ENCODE data around the gene NMS.

The NMS gene

DNA sequence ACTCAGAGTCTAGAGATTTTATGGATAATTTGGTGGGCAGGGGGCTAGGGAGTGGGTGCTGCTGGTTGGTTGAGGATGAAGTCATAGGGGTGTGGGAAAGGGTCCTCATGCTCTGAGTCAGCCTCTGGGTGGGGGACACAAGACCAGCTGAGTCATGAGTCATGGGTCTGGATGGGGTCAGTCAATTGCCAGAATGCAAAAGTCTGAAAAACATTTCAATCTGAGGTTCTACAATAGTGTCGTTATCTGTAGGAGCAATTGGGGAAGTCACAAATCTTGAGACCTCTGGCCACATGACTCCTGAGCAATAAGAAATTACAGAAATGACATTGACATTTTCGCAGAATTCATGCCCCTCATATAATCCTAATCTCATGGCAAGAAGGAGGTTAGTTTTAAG lies 15.1 kb downstream of the NMS start:
- DNase-seq, result no peak

DNA sequence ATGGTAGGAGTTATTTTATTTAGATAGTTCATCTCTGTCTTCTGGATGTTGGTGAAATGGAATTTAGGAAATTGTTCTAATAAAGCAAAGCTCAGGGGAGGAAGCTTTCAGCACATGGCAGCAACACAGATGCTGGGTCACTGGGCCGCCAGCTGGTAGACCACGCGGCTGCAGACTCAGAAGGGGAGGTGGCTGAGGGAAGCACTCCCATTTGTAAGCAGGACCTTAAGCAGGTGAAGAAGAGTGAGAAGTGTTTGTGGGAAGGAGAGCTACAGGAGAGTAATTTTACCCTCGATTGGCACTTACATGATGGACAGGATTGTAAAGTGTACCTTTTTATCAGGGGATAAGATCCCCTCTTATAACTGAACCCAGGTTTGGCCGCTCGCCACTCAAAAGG lies 24.4 kb downstream of the NMS start:
- no peak for DNase-seq

- DNase-seq, result no peak
These were observed 32.5 kb downstream of the NMS start for GRCh38 chr2:100502782-100503181.

GRCh38 chr2:100504542-100504941 lies 34.3 kb downstream of the NMS start:
- no peak for DNase-seq

DNA sequence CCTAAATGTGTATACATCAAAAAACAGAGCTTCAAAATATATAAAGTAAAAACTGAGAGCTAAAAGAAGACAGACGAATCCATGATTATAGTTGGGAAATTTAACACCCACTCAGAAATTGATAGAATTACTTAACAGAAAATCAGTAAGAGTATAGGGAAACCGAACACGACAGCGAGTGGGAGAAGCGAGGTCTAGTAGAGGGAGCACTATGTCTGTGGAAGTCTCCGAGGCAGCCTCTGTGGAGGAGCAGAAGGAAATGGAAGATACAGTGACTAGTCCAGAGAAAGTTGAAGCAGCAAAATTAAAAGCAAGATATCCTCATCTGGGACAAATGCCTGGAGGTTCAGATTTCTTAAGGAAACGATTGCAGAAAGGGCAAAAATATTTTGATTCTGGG lies 38.8 kb downstream of the NMS start:
- no peak for DNase-seq

DNA sequence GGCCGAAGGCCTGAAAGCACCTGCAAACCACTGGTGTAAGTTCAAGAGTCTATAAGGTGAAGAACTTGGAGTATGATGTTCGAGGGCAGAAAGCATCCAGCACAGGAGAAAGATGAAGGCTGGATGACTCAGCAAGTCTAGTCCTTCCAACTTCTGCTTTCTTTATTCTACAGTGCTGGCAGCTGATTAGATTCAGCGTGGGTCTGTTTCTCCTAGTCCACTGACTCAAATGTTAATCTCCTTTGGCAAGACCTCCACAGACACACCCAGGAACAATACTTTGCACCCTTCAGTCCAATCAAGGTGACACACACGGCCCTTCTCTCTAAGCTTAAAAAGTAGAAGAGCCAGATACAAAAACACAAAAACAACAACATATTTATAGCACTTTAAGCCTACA lies 43.4 kb downstream of the NMS start:
- no peak for DNase-seq

DNA sequence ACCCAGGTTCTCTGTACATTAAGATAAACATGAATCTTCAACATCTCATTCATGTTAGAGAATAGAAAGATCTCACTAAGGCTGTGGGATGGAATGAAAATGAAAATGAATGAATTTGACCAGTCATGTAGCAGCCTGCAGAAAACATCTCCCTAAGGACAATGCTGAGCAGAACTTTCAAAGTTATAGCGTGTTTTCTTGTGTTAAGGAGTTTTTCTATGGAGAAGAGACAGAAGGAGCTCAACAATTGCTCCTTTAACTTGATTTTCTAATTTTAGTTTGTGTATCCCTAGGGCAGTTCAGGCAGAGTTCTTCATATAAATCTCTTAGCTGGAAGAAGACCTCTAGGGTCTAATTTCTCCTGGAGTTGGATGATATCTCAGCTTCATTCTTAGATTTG lies 47.3 kb downstream of the NMS start:
- no peak for DNase-seq

DNA sequence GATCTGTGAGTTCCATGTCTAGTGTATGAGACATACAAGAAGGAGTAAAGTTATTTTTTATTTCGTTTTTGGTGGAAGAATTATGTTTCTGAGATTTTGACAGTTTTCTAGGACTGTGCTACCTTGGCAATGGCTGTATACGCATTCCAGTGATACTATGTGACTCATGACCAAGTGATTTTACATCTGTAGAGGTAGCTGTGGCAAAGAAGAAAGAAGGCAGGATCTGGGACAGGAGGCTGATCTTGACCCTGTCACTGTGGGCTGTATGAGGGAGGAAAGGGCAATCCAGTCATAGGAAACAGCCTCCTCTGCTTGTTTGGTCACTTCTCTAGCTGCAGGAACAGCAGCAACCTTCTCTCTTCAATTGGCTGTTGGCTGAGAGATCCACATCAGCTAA lies 48.5 kb downstream of the NMS start:
- DNase-seq, result no peak

- no peak for DNase-seq
These were observed 49.9 kb downstream of the NMS start for GRCh38 chr2:100520224-100520623.

DNA sequence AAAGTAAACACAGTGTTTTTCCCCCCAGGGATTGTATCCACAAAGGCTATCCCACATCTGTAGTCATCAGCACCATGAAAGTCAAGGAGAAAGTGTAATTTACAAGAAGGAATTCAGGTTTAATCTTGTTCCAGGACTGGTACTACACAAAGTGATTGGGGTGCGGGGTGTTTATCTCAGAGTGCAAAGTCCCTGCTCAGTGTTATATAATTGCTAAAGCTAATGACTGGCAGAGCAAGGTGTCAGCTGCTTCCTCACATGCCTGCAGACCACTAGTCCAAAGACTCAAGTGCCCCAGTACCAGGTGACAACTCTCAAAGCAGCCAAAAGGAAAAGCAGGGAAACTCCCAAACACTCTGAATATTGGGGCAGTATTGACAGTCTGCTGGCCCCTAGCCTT lies 52.1 kb downstream of the NMS start:
- DNase-seq, result no peak

DNA sequence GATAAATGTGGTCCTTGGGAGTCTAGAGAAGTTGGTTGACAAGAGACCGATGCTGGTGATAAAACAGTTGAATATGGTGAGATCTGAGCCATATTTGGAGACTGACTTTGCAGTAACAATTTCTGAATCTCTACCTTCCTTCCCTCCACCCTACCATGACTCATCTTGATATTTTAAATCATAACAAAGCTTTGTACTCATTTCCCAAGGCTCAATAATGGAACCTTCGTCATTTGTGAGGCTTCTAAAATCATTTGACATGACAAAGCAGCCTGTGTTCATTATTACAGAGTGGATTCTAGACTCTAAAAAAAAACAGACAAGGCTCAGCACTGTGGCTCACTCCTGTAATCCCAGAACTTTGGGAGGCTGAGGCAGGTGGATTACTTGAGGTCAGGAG lies 54.0 kb downstream of the NMS start:
- DNase-seq, result no peak

- DNase-seq, result no peak
These were observed 56.6 kb downstream of the NMS start for GRCh38 chr2:100526868-100527267.

DNA sequence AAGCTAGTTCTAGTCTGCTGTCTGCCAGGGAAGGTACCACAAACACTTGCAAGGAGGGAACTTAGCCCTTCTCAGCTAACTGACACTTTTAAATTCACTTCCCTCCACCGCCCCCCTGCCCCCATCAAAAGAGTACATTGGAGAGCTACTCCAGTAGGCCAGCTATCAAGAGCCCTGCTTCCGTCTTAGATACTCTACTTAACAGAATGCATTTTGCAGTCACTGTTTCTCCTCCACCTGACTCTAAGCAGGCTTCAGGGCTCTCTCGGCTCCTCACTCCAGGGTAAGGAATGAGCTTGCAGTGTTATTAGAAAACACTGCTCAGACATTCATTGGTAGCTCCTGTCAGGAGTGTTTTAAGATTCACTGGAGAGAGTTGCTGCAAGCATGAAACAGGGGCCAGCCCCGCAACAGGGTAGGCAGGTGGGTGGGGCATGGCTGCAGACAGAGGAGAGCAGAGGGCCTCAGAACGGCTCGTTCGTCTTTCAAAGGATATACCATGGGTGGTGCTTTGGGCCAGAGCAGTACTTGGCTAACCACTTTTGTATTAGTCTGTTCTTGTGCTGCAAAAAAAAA lies 57.2 kb downstream of the NMS start:
- no peak for DNase-seq

DNA sequence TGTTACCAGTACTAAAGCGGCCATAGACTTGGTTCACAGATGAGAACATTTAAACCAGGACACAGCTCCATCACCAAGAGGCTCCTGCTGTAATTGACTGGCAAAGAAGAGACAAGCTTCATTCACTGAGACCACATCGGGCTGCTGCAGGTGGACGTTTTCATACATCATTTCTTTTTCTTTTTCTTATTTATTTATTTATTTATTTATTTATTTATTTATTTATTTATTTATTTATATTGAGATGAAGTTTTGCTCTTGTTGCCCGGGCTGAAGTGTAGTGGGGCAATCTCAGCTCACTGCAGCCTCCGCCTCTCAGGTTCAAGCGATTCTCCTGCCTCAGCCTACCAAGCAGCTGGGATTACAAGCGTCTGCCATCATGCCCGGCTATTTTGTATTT lies 58.9 kb downstream of the NMS start:
- no peak for DNase-seq

DNA sequence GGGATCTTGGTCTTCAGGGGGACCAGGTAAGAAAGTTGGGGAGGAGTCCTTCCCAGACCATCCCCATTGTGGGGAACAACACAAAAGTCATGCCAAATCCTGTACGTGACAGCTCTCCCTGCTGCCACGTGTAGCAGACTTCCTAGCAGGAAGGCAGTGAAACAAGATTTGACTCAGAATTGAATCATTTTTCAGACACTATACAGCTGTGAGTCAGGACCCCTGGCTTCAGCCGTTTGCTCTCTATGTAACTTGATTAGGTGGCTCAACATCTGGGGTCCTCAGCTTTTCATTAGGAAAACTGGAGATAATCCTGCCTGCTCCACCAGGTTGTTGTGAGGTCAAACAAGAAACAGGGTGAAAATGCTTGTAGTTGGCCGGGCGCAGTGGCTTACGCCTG lies 59.6 kb downstream of the NMS start:
- no peak for DNase-seq

Data from stimulated activated naive CD4-positive, alpha-beta T cell treated with Interleukin-2 at 50 U/mL for 16 hours (primary cell).